ENCODE measurements around the gene TBCD. TPM values are rescaled to one million over a fixed set of nuclear protein-coding genes. Genes with fewer than 3 reads are reported as not detected.

Gene TBCD
- total RNA-seq, 1 donor from 2014 or later: 31.8 TPM

GRCh38 chr17:82881900-82882714 is 130.2 kb downstream of the TBCD start:
- Mint-ChIP-seq H3K27ac (ENCODE audit: unreplicated experiment) (no peak overlapping the region), H3K27me3 (ENCODE audit: low read depth, unreplicated experiment) (peaks cover 2% of the 10 kb centered on the region), H3K36me3 (ENCODE audit: low read depth, unreplicated experiment) (peaks cover 10% of the 10 kb centered on the region), H3K4me1 (ENCODE audit: low read depth, unreplicated experiment) (peaks cover 10% of the 10 kb centered on the region), H3K9me3 (ENCODE audit: unreplicated experiment) (no peaks in the 10 kb centered on the region), H3K4me3 (ENCODE audit: unreplicated experiment) (no peak overlapping the region)
- DNase-seq (ENCODE audit: low read depth): no peak
- no peaks in the 10 kb centered on the region for H3K9me3 ChIP-seq (ENCODE audit: insufficient read depth, low read depth, low read length)
- H4K20me1 ChIP-seq (ENCODE audit: insufficient read depth, low read length): peaks cover 10% of the 10 kb centered on the region
- no peak for FAIRE-seq
- no peak overlapping the region for H3K27ac ChIP-seq (ENCODE audit: low read depth, low read length)
- peaks cover 23% of the 10 kb centered on the region for H3K79me2 ChIP-seq (ENCODE audit: insufficient read depth, low read length)
- no peak overlapping the region for H3K9ac ChIP-seq (ENCODE audit: low read length)
- H3K4me3 ChIP-seq (ENCODE audit: insufficient read depth, low read depth, low read length): no peak overlapping the region
- H2AFZ ChIP-seq (ENCODE audit: low read depth, low read length): no peak overlapping the region
- no peaks in the 10 kb centered on the region for H3K36me3 ChIP-seq (ENCODE audit: insufficient read depth, low read length)
- no peak for TF ChIP-seq EZH2 (IDR thresholded peaks at IDR 0.05; ENCODE audit: insufficient read depth, low read length)
- TF ChIP-seq CTCF (IDR thresholded peaks at IDR 0.05; ENCODE audit: insufficient read depth, low read depth, low read length): no peak
- no peaks in the 10 kb centered on the region for H3K27me3 ChIP-seq (ENCODE audit: insufficient read depth, low read length)
- no peak overlapping the region for H3K4me2 ChIP-seq (ENCODE audit: low read length)
- peaks cover 7% of the 10 kb centered on the region for H3K4me1 ChIP-seq (ENCODE audit: insufficient read depth, low read length)

GRCh38 chr17:82882715-82883418 is 131.0 kb downstream of the TBCD start:
- H3K9me3 ChIP-seq (ENCODE audit: insufficient read depth, low read depth, low read length): no peaks in the 10 kb centered on the region
- H3K4me1 Mint-ChIP-seq (ENCODE audit: low read depth, unreplicated experiment): peaks cover 12% of the 10 kb centered on the region
- no peak overlapping the region for H3K4me3 ChIP-seq (ENCODE audit: insufficient read depth, low read depth, low read length)
- no peak for TF ChIP-seq EZH2 (IDR thresholded peaks at IDR 0.05; ENCODE audit: insufficient read depth, low read length)
- no peak for TF ChIP-seq CTCF (IDR thresholded peaks at IDR 0.05; ENCODE audit: insufficient read depth, low read depth, low read length)
- H2AFZ ChIP-seq (ENCODE audit: low read depth, low read length): no peak overlapping the region
- peaks cover 2% of the 10 kb centered on the region for H3K27me3 Mint-ChIP-seq (ENCODE audit: low read depth, unreplicated experiment)
- H3K36me3 Mint-ChIP-seq (ENCODE audit: low read depth, unreplicated experiment): peaks cover 17% of the 10 kb centered on the region
- no peak overlapping the region for H3K9ac ChIP-seq (ENCODE audit: low read length)
- DNase-seq (ENCODE audit: low read depth) (no peak), FAIRE-seq (no peak)
- H3K9me3 Mint-ChIP-seq (ENCODE audit: unreplicated experiment): peaks cover 4% of the 10 kb centered on the region
- H3K36me3 ChIP-seq (ENCODE audit: insufficient read depth, low read length): no peaks in the 10 kb centered on the region
- no peak overlapping the region for H3K27ac Mint-ChIP-seq (ENCODE audit: unreplicated experiment)
- no peak overlapping the region for H3K4me3 Mint-ChIP-seq (ENCODE audit: unreplicated experiment)
- peaks cover 23% of the 10 kb centered on the region for H3K79me2 ChIP-seq (ENCODE audit: insufficient read depth, low read length)
- peaks cover 10% of the 10 kb centered on the region for H4K20me1 ChIP-seq (ENCODE audit: insufficient read depth, low read length)
- peaks cover 7% of the 10 kb centered on the region for H3K4me1 ChIP-seq (ENCODE audit: insufficient read depth, low read length)
- no peak overlapping the region for H3K27ac ChIP-seq (ENCODE audit: low read depth, low read length)
- no peak overlapping the region for H3K4me2 ChIP-seq (ENCODE audit: low read length)
- no peaks in the 10 kb centered on the region for H3K27me3 ChIP-seq (ENCODE audit: insufficient read depth, low read length)
